ENCODE data around the gene RPL28.

DNA sequence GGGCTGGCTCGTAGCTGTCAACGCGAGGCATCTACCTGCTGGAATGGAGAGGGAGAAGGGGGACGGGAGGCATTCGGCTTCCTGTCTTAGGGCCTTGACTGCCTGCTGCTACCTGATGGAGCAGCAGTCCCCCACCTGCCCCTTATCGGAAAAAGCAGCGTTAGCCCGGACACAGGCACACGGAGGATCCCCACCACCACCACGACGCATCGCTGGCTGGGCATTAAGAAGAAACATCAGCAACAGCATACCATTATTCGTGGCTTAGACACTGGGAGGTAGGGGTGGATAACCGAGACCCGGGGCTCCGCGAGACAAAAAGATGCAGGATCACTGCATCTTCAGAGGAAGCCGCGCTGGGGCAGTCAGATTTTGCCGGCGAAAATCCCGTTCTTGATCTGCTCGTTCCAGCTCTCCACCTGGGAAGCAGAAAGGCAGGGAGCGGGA lies 32.4 kb upstream of the RPL28 start:
- TF ChIP-seq, protein P1, sequence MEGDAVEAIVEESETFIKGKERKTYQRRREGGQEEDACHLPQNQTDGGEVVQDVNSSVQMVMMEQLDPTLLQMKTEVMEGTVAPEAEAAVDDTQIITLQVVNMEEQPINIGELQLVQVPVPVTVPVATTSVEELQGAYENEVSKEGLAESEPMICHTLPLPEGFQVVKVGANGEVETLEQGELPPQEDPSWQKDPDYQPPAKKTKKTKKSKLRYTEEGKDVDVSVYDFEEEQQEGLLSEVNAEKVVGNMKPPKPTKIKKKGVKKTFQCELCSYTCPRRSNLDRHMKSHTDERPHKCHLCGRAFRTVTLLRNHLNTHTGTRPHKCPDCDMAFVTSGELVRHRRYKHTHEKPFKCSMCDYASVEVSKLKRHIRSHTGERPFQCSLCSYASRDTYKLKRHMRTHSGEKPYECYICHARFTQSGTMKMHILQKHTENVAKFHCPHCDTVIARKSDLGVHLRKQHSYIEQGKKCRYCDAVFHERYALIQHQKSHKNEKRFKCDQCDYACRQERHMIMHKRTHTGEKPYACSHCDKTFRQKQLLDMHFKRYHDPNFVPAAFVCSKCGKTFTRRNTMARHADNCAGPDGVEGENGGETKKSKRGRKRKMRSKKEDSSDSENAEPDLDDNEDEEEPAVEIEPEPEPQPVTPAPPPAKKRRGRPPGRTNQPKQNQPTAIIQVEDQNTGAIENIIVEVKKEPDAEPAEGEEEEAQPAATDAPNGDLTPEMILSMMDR (IDR thresholded peaks at IDR 0.05 in 8 of 11, conservative IDR thresholded peaks at IDR 0.05 in 3 of 11), result no peak
- TF ChIP-seq POLR2A (IDR thresholded peaks at IDR 0.05), result no peak
- no peak for TF ChIP-seq POLR2AphosphoS5 (IDR thresholded peaks at IDR 0.05)

Measured in spleen (tissue), 7 donors.